ENCODE results near the gene SAMD11. TPM values are rescaled to one million over a fixed set of nuclear protein-coding genes. Genes with fewer than 3 reads are reported as not detected.
"Not testable (repeated sequence)": the region's sequence is repeated elsewhere in the genome, so short reads cannot be mapped to it uniquely, and the experiment has no call there.

Gene SAMD11
- total and polyA plus RNA-seq, 2 donors from 2014 or later = 13.3 to 21.4 TPM

DNA sequence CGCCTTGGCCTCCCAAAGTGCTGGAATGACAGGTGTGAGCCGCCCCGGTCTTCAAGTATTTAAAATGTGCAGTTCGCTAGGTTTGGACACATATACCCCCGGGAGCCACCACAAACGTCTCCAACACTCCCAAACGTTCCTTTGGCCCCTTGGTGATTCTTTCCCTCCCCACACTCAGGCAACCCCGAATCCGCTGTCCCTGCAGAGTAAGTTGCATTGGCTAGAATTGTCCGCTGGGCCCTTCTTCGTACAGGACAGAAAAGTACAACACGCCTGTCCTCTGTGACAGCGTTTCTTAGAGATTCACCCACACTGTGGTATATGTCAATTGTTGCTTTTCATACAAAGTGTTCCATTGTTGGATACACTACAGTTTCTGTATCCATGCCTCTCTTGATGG, 61.4 kb downstream of the SAMD11 start:
- DNase-seq (peak in 1 of 5 donors; percentile 46), FAIRE-seq (no peak)
- Histone ChIP-seq H3K36me3 (ENCODE audit: control insufficient read depth in 2 of 3, insufficient read depth in 3 of 3, low read length in 3 of 3) (no peaks in the 10 kb centered on the region), H3K27me3 (ENCODE audit: control insufficient read depth, insufficient read depth, low read length) (no peaks in the 10 kb centered on the region), H3K9me3 (ENCODE audit: control insufficient read depth in 2 of 3, insufficient read depth in 1 of 3, low read length in 3 of 3) (no peaks in the 10 kb centered on the region), H3K4me1 (ENCODE audit: control insufficient read depth in 2 of 3, insufficient read depth in 2 of 3, low read depth in 1 of 3, low read length in 3 of 3) (no peaks in the 10 kb centered on the region), H3K9ac (ENCODE audit: low read length in 3 of 3) (no peak overlapping the region), H3K27ac (ENCODE audit: low read depth in 2 of 2, low read length in 2 of 2) (no peak overlapping the region), H3K4me3 (ENCODE audit: low read length in 3 of 3) (no peak overlapping the region)
- no peak for TF ChIP-seq CTCF (IDR thresholded peaks at IDR 0.05; ENCODE audit: borderline replicate concordance, extremely low read depth, insufficient read depth)
- intact Hi-C loops (cut with DNase I) = no loop called here

DNA sequence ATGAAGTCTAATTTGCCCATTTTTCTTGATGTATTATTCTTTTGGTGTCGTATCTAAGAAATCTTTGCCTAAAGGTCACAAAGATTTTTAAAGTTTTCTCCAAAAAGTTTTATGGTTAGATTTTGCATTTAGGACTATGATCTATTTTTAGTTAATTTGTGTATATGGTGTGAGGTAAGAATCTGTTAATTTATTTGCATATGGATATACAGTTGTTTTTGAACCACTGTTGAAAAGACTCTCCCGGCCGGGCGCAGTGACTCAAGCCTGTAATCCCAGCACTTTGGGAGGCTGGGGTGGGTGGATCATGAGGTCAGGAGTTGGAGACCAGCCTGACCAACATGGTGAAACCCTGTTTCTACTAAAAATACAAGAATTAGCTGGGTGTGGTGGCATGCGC, 64.3 kb downstream of the SAMD11 start:
- intact Hi-C loops (cut with DNase I); H3K4me1 ChIP-seq (ENCODE audit: control insufficient read depth in 2 of 3, insufficient read depth in 2 of 3, low read depth in 1 of 3, low read length in 3 of 3); FAIRE-seq; H3K27me3 ChIP-seq (ENCODE audit: control insufficient read depth, insufficient read depth, low read length); H3K9me3 ChIP-seq (ENCODE audit: control insufficient read depth in 2 of 3, insufficient read depth in 1 of 3, low read length in 3 of 3); H3K27ac ChIP-seq (ENCODE audit: low read depth in 2 of 2, low read length in 2 of 2); H3K36me3 ChIP-seq (ENCODE audit: control insufficient read depth in 2 of 3, insufficient read depth in 3 of 3, low read length in 3 of 3); DNase-seq; H3K9ac ChIP-seq (ENCODE audit: low read length in 3 of 3); H3K4me3 ChIP-seq (ENCODE audit: low read length in 3 of 3): not testable (repeated sequence)

- intact Hi-C loops (cut with DNase I); H3K4me3 ChIP-seq (ENCODE audit: low read length in 3 of 3); FAIRE-seq; H3K27me3 ChIP-seq (ENCODE audit: control insufficient read depth, insufficient read depth, low read length); H3K27ac ChIP-seq (ENCODE audit: low read depth in 2 of 2, low read length in 2 of 2); H3K9ac ChIP-seq (ENCODE audit: low read length in 3 of 3); H3K4me1 ChIP-seq (ENCODE audit: control insufficient read depth in 2 of 3, insufficient read depth in 2 of 3, low read depth in 1 of 3, low read length in 3 of 3); H3K36me3 ChIP-seq (ENCODE audit: control insufficient read depth in 2 of 3, insufficient read depth in 3 of 3, low read length in 3 of 3); H3K9me3 ChIP-seq (ENCODE audit: control insufficient read depth in 2 of 3, insufficient read depth in 1 of 3, low read length in 3 of 3); DNase-seq: not testable (repeated sequence)
These were observed 67.6 kb downstream of the SAMD11 start for GRCh38 chr1:991275-991674.

GRCh38 chr1:991895-992294, 68.2 kb downstream of the SAMD11 start:
- FAIRE-seq = no peak
- intact Hi-C loops (cut with DNase I) = no loop called here

More at GRCh38 chr1:991895-992294, 68.2 kb downstream of the SAMD11 start:
- Histone ChIP-seq H3K9ac (ENCODE audit: low read length in 3 of 3) (no peak overlapping the region), H3K4me1 (ENCODE audit: control insufficient read depth in 2 of 3, insufficient read depth in 2 of 3, low read depth in 1 of 3, low read length in 3 of 3) (no peaks in the 10 kb centered on the region), H3K4me3 (ENCODE audit: low read length in 3 of 3) (no peak overlapping the region), H3K36me3 (ENCODE audit: control insufficient read depth in 2 of 3, insufficient read depth in 3 of 3, low read length in 3 of 3) (no peaks in the 10 kb centered on the region), H3K27me3 (ENCODE audit: control insufficient read depth, insufficient read depth, low read length) (no peaks in the 10 kb centered on the region), H3K27ac (ENCODE audit: low read depth in 2 of 2, low read length in 2 of 2) (no peak overlapping the region), H3K9me3 (ENCODE audit: control insufficient read depth in 2 of 3, insufficient read depth in 1 of 3, low read length in 3 of 3) (peaks cover 0 to 4% (median 0%) of the 10 kb centered on the region in 3 donors)
- no peak for TF ChIP-seq CTCF (IDR thresholded peaks at IDR 0.05; ENCODE audit: borderline replicate concordance, extremely low read depth, insufficient read depth)
- no peak for DNase-seq
